OCI-LY1 (cell line): ENCODE data around the gene MTAP.

Experiments used
- H2AFZ ChIP-seq: fragments of 200-600 bp; sonication (generic), shearing (Covaris generic); 2 replicates; pipeline ENCODE4 v1.6.0; 2014; ENCODE audit warnings: antibody characterized with exemption, mild to moderate bottlenecking, low read length
- H3F3A ChIP-seq: fragments of 200-600 bp; sonication (generic), shearing (Covaris generic); 2 replicates; pipeline ENCODE4 v1.6.0; 2014; ENCODE audit warnings: mild to moderate bottlenecking, antibody characterized with exemption, low read length, moderate library complexity; ENCODE audit not compliant: insufficient read depth
- H3K27ac ChIP-seq: fragments of 200-600 bp; sonication (generic); 2 replicates; pipeline ENCODE4 v1.5.1; 2014; ENCODE audit warnings: low read length, mixed run types, mild to moderate bottlenecking, low read depth; ENCODE audit not compliant: poor library complexity, severe bottlenecking
- H3K27me3 ChIP-seq: fragments of 200-600 bp; sonication (generic); 2 replicates; pipeline ENCODE4 v1.6.0; 2014; ENCODE audit warnings: antibody characterized with exemption, mild to moderate bottlenecking, low read length, moderate library complexity; ENCODE audit not compliant: insufficient read depth
- H3K36me3 ChIP-seq: fragments of 200-600 bp; sonication (generic); 2 replicates; pipeline ENCODE4 v1.6.1; 2014; ENCODE audit warnings: mild to moderate bottlenecking, antibody characterized with exemption, low read length, moderate library complexity, mixed read lengths; ENCODE audit not compliant: insufficient read depth
- H3K4me1 ChIP-seq: fragments of 200-600 bp; sonication (generic); 2 replicates; pipeline ENCODE4 v1.5.1; 2014; ENCODE audit warnings: mild to moderate bottlenecking, low read length, moderate library complexity; ENCODE audit not compliant: insufficient read depth, severe bottlenecking
- H3K4me2 ChIP-seq: fragments of 200-600 bp; sonication (generic), shearing (Covaris generic); 2 replicates; pipeline ENCODE4 v1.6.1; 2014; ENCODE audit warnings: low read length
- H3K4me3 ChIP-seq: fragments of 200-600 bp; sonication (generic); 2 replicates; pipeline ENCODE4 v1.5.1; 2014; ENCODE audit warnings: low read length, low read depth, mild to moderate bottlenecking, mixed read lengths; ENCODE audit not compliant: poor library complexity, severe bottlenecking
- H3K79me2 ChIP-seq: fragments of 200-600 bp; shearing (Covaris generic); 2 replicates; pipeline ENCODE4 v1.6.1; 2016; ENCODE audit warnings: mixed run types, low read length, mixed read lengths; ENCODE audit not compliant: insufficient read depth
- H3K9ac ChIP-seq: fragments of 200-600 bp; sonication (generic), shearing (Covaris generic); 2 replicates; pipeline ENCODE4 v1.6.1; 2014; ENCODE audit warnings: mild to moderate bottlenecking, low read length, mixed read lengths
- H3K9me2 ChIP-seq: fragments of 200-600 bp; sonication (generic), shearing (Covaris generic); 2 replicates; pipeline ENCODE4 v1.6.1; 2014; ENCODE audit warnings: low read depth, mild to moderate bottlenecking, low read length, mixed read lengths
- H3K9me3 ChIP-seq: fragments of 200-600 bp; shearing (Covaris generic); 2 replicates; pipeline ENCODE4 v1.6.1; 2014; ENCODE audit warnings: low read length, mixed read lengths
- H4K20me1 ChIP-seq: fragments of 200-600 bp; sonication (generic), shearing (Covaris generic); 2 replicates; pipeline ENCODE4 v1.6.0; 2016; ENCODE audit warnings: mild to moderate bottlenecking, low read length; ENCODE audit not compliant: insufficient read depth
- CTCF ChIP-seq: fragments of 200-600 bp; sonication (generic), shearing (Covaris generic); IDR thresholded peaks from 2 replicates; pipeline ENCODE4 v1.5.1; 2017; ENCODE audit warnings: mild to moderate bottlenecking, antibody characterized with exemption, low read length, moderate library complexity, mixed read lengths
- EZH2 ChIP-seq: fragments of 200-600 bp; sonication (generic), shearing (Covaris generic); IDR thresholded peaks from 2 replicates; pipeline ENCODE4 v1.8.0; 2017; ENCODE audit warnings: borderline replicate concordance, mixed run types, mild to moderate bottlenecking, antibody characterized with exemption, low read length, moderate library complexity, mixed read lengths

The MTAP gene

GRCh38 chr9:21830589-21830988 lies 28.2 kb downstream of the MTAP start:
- H3K4me2 ChIP-seq, result no peak overlapping the region
- H3K4me3 ChIP-seq, result no peak overlapping the region
- peaks cover 95% of the 10 kb centered on the region for H3K36me3 ChIP-seq
- H3K9me3 ChIP-seq, result no peaks in the 10 kb centered on the region
- H2AFZ ChIP-seq, result no peak overlapping the region
- H3F3A ChIP-seq, result no peaks in the 10 kb centered on the region
- no peak overlapping the region for H3K27ac ChIP-seq
- H3K9ac ChIP-seq, result no peak overlapping the region
- TF ChIP-seq EZH2, result no peak
- no peak for TF ChIP-seq CTCF
- H3K9me2 ChIP-seq, result no peaks in the 10 kb centered on the region
- peaks cover 25% of the 10 kb centered on the region for H3K4me1 ChIP-seq
- H4K20me1 ChIP-seq, result no peaks in the 10 kb centered on the region
- H3K79me2 ChIP-seq, result peaks cover 10% of the 10 kb centered on the region; the same call in 1 of the 2 replicates
- H3K27me3 ChIP-seq, result no peaks in the 10 kb centered on the region

- no peaks in the 10 kb centered on the region for H3K27me3 ChIP-seq
- H3K9ac ChIP-seq, result no peak overlapping the region
- TF ChIP-seq EZH2 (no peak), CTCF (no peak)
- H3K79me2 ChIP-seq, result peaks cover 5% of the 10 kb centered on the region; the same call in 1 of the 2 replicates
- no peaks in the 10 kb centered on the region for H4K20me1 ChIP-seq
- H3K9me3 ChIP-seq, result no peaks in the 10 kb centered on the region
- H3K9me2 ChIP-seq, result no peaks in the 10 kb centered on the region
- H3K4me2 ChIP-seq, result no peak overlapping the region
- H3K4me1 ChIP-seq, result peaks cover 25% of the 10 kb centered on the region
- peak overlapping the region; percentile 51 for H3K27ac ChIP-seq
- no peak overlapping the region for H2AFZ ChIP-seq
- peaks cover 98% of the 10 kb centered on the region for H3K36me3 ChIP-seq
- H3K4me3 ChIP-seq, result no peak overlapping the region
- H3F3A ChIP-seq, result no peaks in the 10 kb centered on the region
Measured at GRCh38 chr9:21831841-21832509, 29.5 kb downstream of the MTAP start.

GRCh38 chr9:21833090-21833801 lies 30.8 kb downstream of the MTAP start:
- no peak; the same call in 1 of the 2 replicates for TF ChIP-seq CTCF
- TF ChIP-seq EZH2, result no peak
- peak overlapping the region; percentile 11; the same call in 1 of the 2 replicates for H3K4me2 ChIP-seq
- peaks cover 98% of the 10 kb centered on the region for H3K36me3 ChIP-seq

More at GRCh38 chr9:21833090-21833801, 30.8 kb downstream of the MTAP start:
- Histone ChIP-seq H3K9me3 (no peaks in the 10 kb centered on the region), H3K79me2 (peaks cover 5% of the 10 kb centered on the region; the same call in 1 of the 2 replicates), H3K9me2 (no peaks in the 10 kb centered on the region), H3F3A (no peaks in the 10 kb centered on the region), H2AFZ (no peak overlapping the region), H3K27me3 (no peaks in the 10 kb centered on the region), H4K20me1 (no peaks in the 10 kb centered on the region), H3K9ac (no peak overlapping the region), H3K4me3 (no peak overlapping the region), H3K27ac (peak overlapping the region; percentile 51), H3K4me1 (peaks cover 25% of the 10 kb centered on the region)
